Endothelial cell of umbilical vein (primary cell): ENCODE results near the gene AGK.

Source experiments
- CTCF ChIP-seq, 2 donors: IDR thresholded peaks; 1 replicate in 1 of 2; 2 replicates in 1 of 2; pipeline ENCODE4 v1.5.1; 2011; ENCODE audit warnings: low read length in 2 of 2, mild to moderate bottlenecking in 2 of 2, moderate library complexity in 2 of 2, control low read depth in 1 of 2, inconsistent platforms in 1 of 2, low read depth in 1 of 2; ENCODE audit not compliant: insufficient read depth in 1 of 2; ENCODE audit errors: extremely low read depth in 1 of 2
- EZH2 ChIP-seq: IDR thresholded peaks from 2 replicates; pipeline ENCODE4 v1.6.1; 2012; ENCODE audit warnings: borderline replicate concordance, low read depth, mild to moderate bottlenecking, moderate library complexity, low read length, inconsistent platforms; ENCODE audit not compliant: severe bottlenecking
- POLR2AphosphoS5 ChIP-seq: IDR thresholded peaks from 2 replicates; pipeline ENCODE4 v1.6.1; 2012; ENCODE audit warnings: low read depth, mild to moderate bottlenecking, control low read depth, low read length, moderate library complexity; ENCODE audit not compliant: insufficient read depth

- no peak for TF ChIP-seq EZH2
- no peak for TF ChIP-seq CTCF (IDR thresholded peaks at IDR 0.05; ENCODE audit: extremely low read depth in 1 of 2, insufficient read depth in 1 of 2, low read depth in 1 of 2, low read length in 2 of 2)
- no peak for TF ChIP-seq POLR2AphosphoS5
These were observed 134.2 kb downstream of the AGK start for GRCh38 chr7:141685285-141686023.
